SK-N-SH treated with all-trans-retinoic acid at 6 μM for 48 hours (cell line): Measurements from ENCODE around the gene RAD23A.

ENCODE experiments used
- ARNTL ChIP-seq: fragments of 450-650 bp; formaldehyde crosslinking; IDR thresholded peaks from 2 replicates; pipeline ENCODE4 v1.5.0; 2020; ENCODE audit warnings: low read depth, mild to moderate bottlenecking, moderate library complexity, borderline replicate concordance
- CREB5 ChIP-seq: fragments of 250-450 bp; sonication (Bioruptor Pico); IDR thresholded peaks from 2 replicates; pipeline ENCODE4 v1.5.1; 2020; ENCODE audit warnings: low read depth, mild to moderate bottlenecking, moderate library complexity
- CSRNP3 ChIP-seq: fragments of 250-450 bp; sonication (Bioruptor Pico); IDR thresholded peaks from 2 replicates; pipeline ENCODE4 v1.5.1; 2021; ENCODE audit warnings: mild to moderate bottlenecking, moderate library complexity
- PPARA ChIP-seq: fragments of 250-450 bp; sonication (Bioruptor Pico); IDR thresholded peaks from 2 replicates; pipeline ENCODE4 v1.5.0; 2020; ENCODE audit warnings: mild to moderate bottlenecking, borderline replicate concordance
- RARB ChIP-seq: fragments of 250-450 bp; sonication (Bioruptor Pico); IDR thresholded peaks from 2 replicates; pipeline ENCODE4 v1.8.0; 2021; ENCODE audit warnings: mild to moderate bottlenecking, moderate library complexity
- SNAI2 ChIP-seq: fragments of 250-450 bp; sonication (Bioruptor Pico); IDR thresholded peaks from 2 replicates; pipeline ENCODE4 v1.5.0; 2020; ENCODE audit warnings: mild to moderate bottlenecking, moderate library complexity
- TCF4 ChIP-seq: fragments of 250-450 bp; sonication (Bioruptor Pico); IDR thresholded peaks from 2 replicates; pipeline ENCODE4 v1.8.0; 2021; ENCODE audit warnings: mild to moderate bottlenecking, moderate library complexity, borderline replicate concordance
- ZC3H10 ChIP-seq: fragments of 250-450 bp; sonication (Bioruptor Pico); IDR thresholded peaks from 2 replicates; pipeline ENCODE4 v1.5.1; 2021; ENCODE audit warnings: mild to moderate bottlenecking, moderate library complexity
- ZFP3 ChIP-seq: fragments of 250-450 bp; sonication (Bioruptor Pico); IDR thresholded peaks from 2 replicates; pipeline ENCODE4 v1.5.0; 2020; ENCODE audit warnings: mild to moderate bottlenecking, moderate library complexity
- ZFP30 ChIP-seq: fragments of 450-650 bp; formaldehyde crosslinking; IDR thresholded peaks from 2 replicates; pipeline ENCODE4 v1.5.0; 2022; ENCODE audit warnings: mild to moderate bottlenecking, moderate library complexity
- ZNF565 ChIP-seq: fragments of 450-650 bp; formaldehyde crosslinking; conservative IDR thresholded peaks from 2 replicates; pipeline ENCODE4 v1.5.0; 2020; ENCODE audit warnings: low read depth, mild to moderate bottlenecking, moderate library complexity
- ZNF70 ChIP-seq: fragments of 450-650 bp; formaldehyde crosslinking; IDR thresholded peaks from 2 replicates; pipeline ENCODE4 v1.5.0; 2020; ENCODE audit warnings: mild to moderate bottlenecking, moderate library complexity
- TF ChIP-seq, protein P1 (sequence below): fragments of 250-450 bp; sonication (Bioruptor Pico); IDR thresholded peaks from 2 replicates; pipeline ENCODE4 v1.5.0; 2020; ENCODE audit warnings: mild to moderate bottlenecking, moderate library complexity
- TF ChIP-seq, protein P2 (sequence below): fragments of 250-450 bp; sonication (Bioruptor Pico); IDR thresholded peaks from 2 replicates; pipeline ENCODE4 v1.8.0; 2020; ENCODE audit warnings: mild to moderate bottlenecking, moderate library complexity, borderline replicate concordance

- TF ChIP-seq ZFP30 (CRISPR knock-in tag): no peak
- no peak for TF ChIP-seq CREB5
- TF ChIP-seq, protein P1, sequence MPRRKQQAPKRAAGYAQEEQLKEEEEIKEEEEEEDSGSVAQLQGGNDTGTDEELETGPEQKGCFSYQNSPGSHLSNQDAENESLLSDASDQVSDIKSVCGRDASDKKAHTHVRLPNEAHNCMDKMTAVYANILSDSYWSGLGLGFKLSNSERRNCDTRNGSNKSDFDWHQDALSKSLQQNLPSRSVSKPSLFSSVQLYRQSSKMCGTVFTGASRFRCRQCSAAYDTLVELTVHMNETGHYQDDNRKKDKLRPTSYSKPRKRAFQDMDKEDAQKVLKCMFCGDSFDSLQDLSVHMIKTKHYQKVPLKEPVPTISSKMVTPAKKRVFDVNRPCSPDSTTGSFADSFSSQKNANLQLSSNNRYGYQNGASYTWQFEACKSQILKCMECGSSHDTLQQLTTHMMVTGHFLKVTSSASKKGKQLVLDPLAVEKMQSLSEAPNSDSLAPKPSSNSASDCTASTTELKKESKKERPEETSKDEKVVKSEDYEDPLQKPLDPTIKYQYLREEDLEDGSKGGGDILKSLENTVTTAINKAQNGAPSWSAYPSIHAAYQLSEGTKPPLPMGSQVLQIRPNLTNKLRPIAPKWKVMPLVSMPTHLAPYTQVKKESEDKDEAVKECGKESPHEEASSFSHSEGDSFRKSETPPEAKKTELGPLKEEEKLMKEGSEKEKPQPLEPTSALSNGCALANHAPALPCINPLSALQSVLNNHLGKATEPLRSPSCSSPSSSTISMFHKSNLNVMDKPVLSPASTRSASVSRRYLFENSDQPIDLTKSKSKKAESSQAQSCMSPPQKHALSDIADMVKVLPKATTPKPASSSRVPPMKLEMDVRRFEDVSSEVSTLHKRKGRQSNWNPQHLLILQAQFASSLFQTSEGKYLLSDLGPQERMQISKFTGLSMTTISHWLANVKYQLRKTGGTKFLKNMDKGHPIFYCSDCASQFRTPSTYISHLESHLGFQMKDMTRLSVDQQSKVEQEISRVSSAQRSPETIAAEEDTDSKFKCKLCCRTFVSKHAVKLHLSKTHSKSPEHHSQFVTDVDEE (CRISPR knock-in tag): no peak
- TF ChIP-seq, protein P2, sequence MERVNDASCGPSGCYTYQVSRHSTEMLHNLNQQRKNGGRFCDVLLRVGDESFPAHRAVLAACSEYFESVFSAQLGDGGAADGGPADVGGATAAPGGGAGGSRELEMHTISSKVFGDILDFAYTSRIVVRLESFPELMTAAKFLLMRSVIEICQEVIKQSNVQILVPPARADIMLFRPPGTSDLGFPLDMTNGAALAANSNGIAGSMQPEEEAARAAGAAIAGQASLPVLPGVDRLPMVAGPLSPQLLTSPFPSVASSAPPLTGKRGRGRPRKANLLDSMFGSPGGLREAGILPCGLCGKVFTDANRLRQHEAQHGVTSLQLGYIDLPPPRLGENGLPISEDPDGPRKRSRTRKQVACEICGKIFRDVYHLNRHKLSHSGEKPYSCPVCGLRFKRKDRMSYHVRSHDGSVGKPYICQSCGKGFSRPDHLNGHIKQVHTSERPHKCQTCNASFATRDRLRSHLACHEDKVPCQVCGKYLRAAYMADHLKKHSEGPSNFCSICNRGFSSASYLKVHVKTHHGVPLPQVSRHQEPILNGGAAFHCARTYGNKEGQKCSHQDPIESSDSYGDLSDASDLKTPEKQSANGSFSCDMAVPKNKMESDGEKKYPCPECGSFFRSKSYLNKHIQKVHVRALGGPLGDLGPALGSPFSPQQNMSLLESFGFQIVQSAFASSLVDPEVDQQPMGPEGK (CRISPR knock-in tag): no peak
- TF ChIP-seq RARB (CRISPR knock-in tag): no peak
- no peak for TF ChIP-seq CSRNP3
- no peak for TF ChIP-seq ZC3H10
- TF ChIP-seq PPARA (CRISPR knock-in tag): no peak
- TF ChIP-seq ZFP3: no peak
- TF ChIP-seq ZNF70: no peak
- TF ChIP-seq ZNF565 (CRISPR knock-in tag): no peak
- no peak for TF ChIP-seq TCF4 (CRISPR knock-in tag)
- TF ChIP-seq ARNTL: no peak
- no peak for TF ChIP-seq SNAI2 (CRISPR knock-in tag)
Observed at GRCh38 chr19:12922959-12923358, 22.7 kb upstream of the RAD23A start.
